GM12892 (cell line): ENCODE measurements around the gene TRIM32.

ENCODE experiments used
- POLR2AphosphoS5 ChIP-seq: IDR thresholded peaks from 2 replicates; pipeline ENCODE4 v1.6.1; 2011; ENCODE audit warnings: low read depth, low read length, control low read depth
- TAF1 ChIP-seq: IDR thresholded peaks from 2 replicates; pipeline ENCODE4 v1.6.1; 2011; ENCODE audit warnings: low read depth, mild to moderate bottlenecking, control low read depth, low read length, borderline replicate concordance

DNA sequence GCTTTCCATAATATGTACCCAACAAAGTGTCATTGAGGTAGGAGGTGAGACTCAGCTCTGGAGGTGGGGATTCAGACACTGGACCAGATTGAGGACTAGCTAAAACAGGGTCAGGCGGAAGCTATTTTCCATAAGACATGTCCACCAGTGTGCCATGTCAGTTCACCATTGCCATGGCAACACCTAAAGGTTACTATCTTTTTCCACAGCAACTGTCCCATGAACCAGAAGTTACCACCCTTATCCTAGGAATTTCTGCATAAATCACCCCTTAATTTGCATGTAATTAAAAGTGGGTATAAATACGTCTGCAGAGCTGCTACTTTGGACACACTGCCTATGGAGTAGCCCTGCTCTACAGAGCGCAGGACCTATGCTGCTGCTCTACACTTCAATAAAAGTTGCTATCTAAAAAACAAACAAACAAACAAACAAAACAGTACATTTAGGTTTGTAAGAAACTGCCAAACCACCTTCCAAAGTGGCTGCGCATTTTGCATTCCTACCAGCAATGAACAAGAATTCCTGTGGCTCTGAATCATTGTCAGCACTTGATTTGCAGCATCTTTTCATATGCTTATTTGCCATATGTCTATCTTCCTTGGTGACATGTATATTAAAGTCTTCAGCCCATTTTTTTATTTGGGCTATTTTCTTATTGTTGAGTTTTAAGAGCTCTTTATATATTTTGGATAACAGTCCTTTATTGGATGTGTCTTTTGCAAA is 18.0 kb upstream of the TRIM32 start:
- TF ChIP-seq POLR2AphosphoS5 (no peak), TAF1 (no peak)
